Activated CD4-positive, CD25-positive, alpha-beta regulatory T cell treated with anti-CD3 and anti-CD28 coated beads, Interleukin-2, amount 50 U/mL, for 24 hours (primary cell): ENCODE results near the gene CDT1.
"Not testable (repeated sequence)": the region's sequence is repeated elsewhere in the genome, so short reads cannot be mapped to it uniquely, and the experiment has no call there.

ENCODE experiments used
- ATAC-seq, 2 donors: fragments of 150-1000 bp; cut with Tn5 transposase; one replicate each; pipeline ENCODE4 v1.10.0; 2021; ENCODE audit warnings: mild to moderate bottlenecking in 1 of 2, moderate library complexity in 1 of 2

CDT1 gene

DNA sequence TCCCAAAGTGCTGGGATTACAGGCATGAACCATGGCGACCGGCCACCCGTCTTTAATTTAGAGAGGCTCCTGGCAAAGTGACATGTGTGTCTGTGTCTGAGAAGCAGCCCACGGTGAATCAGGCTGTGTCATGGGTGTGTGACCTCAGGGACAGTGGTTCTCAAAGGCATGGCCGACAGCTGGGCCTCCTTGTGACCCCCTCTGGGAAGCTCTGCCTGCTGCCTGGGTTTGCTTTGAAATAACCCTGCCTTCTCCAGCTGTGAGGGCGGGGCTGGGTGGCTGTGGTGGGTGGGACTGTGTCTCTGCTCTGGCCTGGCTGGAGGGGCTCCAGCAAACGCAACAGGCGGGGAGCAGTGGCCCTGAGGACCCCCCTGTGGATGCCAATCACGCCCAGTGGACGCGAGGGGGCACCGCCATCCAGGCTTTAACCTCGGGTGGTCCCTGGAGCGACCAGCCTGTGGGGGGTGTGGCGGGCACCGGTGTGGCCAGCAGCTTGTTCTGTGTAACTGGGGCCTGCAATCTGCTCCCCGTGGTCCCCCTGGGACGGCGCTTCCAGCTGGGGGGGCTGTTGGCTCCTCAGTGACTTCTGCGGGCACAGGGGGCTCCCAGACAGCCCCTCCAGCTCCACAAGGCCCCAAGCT, 16.9 kb downstream of the CDT1 start:
- ATAC-seq = no peak

DNA sequence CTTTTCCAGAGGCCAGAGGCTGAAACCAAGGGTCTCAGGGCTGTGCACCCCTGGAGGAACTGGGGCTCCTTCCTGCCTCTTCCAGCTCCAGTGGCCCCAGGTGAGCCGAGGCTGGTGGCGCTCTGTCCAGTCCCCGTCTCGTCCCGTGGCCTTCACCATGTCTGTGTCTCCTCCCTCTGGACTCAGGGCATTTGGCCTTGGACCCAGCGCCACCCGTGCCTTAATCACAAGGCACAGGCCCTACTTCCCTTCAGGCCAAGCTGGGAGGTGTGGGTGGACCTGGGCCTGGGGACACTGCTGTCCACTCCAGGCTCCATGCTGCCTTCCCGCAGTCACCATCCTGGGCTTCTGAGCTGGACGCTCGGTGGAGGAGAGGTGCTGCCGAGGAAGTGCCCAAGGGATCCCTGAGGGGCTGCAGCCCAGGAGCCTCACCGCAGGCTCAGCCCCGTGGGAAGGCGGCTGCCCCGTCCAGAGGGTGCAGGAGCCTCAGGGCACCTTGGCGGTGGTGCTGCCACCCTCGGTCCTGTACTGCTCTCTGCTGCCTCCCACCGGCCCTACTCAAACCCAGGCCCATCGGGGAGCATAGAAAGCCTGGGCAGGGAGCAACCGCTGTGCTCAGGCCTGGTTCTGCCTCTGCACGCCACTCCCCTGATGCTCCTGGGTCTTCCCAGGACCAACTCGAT, 17.7 kb downstream of the CDT1 start:
- no peak for ATAC-seq

DNA sequence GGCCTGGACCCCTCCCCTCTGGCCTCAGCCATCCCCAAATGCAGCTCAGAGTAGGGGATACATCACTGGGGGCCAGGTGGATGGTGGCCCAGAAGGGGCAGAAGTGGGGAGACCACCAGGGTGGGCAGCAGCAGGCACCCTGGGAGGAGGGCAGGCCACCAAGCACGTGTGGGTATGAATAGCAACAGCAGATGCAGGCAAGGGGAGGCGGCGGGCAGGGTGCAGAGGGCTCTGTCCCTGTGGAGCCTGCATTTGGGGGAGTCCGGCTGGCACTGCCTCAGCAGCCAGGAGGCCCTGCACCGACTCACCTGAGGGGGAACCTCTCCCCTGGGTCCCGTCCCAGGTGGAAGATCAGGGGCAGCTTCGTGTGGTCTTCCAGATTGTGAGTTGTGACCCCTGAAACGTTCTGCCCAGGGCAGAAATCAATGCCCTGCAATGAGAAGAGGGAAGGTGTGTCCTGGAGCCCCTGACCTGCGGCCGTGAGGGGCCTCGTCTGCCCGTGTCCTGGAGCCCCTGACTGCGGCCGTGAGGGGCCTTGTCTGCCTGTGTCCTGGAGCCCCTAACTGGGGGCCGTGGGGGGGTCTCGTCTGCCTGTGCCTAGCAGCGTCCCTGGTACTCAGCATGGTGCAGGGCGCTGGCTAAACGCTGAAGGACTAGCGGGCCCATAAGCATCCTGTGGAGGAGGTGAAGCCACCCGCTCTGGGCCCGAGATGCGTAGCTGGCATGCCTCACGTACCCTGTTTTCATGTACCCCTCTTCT, 18.9 kb downstream of the CDT1 start:
- ATAC-seq = no peak

DNA sequence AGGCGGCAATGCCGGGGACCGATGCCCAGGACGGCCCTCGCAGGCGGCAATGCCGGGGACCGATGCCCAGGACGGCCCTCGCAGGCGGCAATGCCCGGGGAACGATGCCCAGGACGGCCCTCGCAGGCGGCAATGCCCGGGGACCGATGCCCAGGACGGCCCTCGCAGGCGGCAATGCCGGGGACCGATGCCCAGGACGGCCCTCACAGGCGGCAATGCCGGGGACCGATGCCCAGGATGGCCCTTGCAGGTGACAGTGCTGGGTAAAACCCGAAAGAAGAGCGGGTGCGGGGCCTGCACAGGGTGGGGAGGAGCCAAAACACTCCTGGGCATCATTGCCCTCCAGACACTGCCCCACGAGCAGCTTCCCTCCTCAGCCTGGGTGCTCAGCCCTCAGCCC, 20.1 kb downstream of the CDT1 start:
- not testable (repeated sequence) for ATAC-seq

DNA sequence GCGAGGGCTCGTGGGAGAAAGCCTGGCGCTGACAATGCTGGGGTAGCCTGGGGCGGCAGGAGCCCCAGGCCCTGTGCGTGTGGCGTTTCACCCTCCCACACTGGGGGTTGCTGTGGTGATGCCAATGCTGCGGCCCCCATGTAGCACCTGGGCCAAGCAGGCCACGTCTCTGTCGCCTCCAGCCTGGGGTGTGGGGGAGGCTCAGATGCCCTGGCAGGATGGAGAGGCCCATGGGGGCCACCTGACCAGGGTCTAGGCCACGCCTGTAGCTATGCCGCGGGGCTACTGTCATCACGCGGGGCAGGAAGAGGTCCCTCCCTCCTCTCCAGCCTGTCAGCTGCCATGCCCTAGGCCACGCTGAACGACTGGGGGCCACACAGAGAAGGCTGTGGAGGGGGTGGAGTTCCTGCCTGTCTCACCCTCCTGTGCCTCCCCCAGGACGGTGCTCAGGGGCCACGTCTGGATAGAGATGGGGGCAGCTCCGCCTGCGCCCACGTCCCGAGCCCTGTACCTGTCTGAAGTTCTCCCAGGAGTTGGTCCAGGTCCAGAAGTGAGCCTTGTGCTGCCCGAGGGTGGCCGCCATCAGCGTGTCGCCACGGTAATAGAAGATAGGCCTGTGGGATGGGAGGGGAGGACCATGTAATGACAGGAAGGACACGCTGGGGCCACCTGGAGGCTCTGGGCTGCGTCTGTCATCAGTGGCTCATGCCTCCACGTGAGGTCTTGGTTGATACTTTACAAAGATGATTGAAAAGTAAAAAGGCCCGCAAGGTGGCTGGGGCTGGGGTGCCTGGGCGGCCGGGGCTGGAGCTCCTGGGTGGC, 20.9 kb downstream of the CDT1 start:
- ATAC-seq = no peak

DNA sequence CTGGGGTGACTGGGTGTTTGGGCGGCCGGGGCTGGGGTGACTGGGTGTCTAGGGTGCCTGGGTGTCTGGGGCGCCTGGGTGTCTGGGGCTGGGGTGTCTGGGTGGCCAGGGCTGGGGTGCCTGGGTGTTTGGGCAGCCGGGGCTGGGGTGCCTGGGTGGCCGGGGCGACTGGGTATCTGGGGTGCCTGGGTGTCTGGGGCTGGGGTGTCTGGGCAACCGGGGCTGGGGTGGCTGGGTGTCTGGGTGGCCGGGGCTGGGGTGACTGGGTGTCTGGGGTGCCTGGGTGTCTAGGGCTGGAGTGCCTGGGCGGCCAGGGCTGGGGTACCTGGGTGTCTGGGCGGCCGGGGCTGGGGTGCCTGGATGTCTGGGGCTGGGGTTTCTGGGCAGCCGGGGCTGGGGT, 21.6 kb downstream of the CDT1 start:
- no peak for ATAC-seq

DNA sequence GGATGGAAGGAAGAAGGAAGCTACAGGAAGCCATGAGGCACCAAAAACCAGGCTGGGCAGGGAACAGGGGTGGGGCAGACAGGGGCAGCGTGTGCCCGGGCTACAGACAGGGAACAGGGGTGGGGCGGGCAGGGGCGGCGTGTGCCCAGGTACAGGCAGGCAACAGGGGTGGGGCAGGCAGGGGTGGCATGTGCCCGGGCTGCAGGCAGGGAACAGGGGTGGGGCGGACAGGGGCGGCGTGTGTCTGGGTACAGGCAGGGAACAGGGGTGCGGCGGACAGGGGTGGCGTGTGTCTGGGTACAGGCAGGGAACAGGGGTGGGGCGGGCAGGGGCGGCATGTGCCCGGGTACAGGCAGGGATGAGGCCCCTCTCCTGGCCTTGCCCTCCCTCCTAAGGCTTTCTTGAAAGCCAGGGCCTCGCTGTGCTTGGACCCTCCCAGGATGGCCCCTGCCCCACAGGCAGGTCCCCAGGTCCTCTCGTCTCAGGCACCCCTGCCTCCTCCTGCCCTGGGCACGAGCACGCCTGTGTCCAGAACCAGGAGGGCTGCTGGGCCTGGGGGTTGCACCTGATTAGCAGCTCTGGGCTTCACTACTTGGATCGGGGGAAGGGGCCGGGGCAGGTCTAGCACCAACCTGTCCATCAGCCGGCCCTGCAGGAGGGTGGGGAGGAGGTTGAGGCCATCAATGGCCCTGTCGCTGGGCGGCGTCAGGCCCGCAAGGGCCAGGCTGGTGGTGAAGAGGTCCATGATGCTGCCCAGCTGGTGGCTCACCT, 22.7 kb downstream of the CDT1 start:
- ATAC-seq = no peak

DNA sequence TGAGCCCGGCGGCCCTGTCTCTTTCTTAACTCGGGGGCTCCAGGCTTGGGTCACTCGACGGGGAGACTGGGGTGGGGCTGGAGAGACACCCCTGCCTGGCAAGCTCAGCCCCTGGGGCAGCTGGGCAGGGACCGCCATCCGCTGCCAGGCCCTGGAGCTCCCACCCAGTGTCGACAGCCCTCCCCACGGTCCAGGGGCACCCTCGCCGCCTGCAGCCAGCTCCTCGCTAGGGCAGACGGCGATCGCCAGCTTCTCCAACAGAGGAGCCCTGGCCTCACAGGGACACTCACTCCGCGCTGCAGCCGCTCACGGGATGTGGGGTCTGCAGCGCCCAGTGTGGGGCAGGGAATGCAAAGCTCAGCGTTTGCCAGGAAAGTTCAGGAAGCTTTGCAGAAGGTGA, 24.1 kb downstream of the CDT1 start:
- ATAC-seq = no peak

DNA sequence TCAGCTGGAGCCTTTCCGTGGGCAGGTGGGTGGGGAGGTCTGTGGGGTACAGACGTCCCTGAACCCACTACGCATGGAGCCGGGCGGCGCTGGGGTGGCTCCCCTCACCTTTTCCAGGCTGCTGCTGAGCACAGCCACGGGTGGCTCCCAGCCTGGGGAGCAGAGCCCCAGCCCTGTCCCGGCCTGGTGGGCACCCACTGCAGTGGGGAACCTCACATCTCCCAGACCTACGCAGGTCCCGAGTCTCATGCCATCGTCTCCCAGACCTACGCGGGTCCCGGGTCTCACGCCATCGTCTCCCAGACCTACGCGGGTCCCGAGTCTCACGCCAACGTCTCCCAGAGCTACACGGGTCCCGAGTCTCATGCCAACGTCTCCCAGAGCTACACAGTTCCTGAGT, 25.1 kb downstream of the CDT1 start:
- no peak for ATAC-seq

DNA sequence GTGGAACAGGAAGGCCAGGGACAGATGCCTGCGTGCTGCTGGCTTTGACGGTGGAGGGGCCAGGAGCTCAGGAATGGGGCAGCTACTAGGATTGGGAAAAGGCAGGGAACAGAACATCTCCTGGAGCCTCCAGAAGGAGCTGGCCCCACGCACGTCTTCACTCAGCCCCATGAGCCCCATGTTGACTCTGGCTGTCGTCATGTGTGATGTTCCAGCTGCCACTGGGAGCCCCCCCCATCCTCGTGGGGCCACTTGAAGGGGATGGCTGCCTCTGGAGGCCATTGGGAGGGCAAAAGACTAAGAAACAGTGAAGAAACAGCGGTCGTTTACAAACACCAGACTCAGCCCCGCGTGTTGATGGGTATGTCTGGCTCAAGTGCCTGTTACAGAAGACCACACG, 26.7 kb downstream of the CDT1 start:
- ATAC-seq = no peak

DNA sequence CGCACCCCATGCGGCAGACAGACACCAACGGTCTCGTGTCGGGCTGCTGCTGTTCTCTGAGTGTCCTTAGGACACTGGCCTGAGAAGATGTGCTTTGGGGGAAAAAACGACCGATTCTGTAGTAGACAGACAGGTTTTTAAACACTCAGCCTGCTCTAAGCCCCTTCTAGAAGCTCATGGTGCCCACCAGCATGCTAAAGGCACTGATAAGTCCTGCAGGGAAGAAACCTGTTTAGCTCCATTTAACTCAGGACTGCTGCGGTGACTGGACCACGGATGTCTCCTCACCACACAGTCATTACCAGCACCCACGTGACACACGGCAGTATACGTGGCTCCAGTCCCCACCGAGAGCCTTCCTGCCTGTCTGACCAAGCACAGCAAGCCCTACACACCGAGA, 27.2 kb downstream of the CDT1 start:
- ATAC-seq = no peak

DNA sequence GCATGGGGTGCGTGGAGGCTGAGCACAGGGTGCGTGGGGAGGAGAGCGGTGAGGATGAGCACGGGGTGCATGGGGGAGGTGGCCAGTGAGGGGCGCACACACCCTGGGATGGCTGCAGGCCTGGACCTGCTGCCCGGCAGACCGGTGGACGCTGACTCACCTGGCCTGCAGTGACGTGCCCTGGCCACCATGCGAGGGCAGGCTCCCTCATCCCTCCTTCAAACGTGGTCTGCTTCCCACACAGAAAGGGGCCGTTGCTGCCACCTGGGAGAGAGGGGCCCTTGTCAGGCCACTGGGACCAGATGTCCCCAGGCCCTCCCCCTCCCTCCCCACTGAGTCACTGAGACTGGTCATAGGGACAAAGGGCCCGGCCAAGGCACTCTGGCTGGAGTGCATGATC, 28.2 kb downstream of the CDT1 start:
- no peak for ATAC-seq

DNA sequence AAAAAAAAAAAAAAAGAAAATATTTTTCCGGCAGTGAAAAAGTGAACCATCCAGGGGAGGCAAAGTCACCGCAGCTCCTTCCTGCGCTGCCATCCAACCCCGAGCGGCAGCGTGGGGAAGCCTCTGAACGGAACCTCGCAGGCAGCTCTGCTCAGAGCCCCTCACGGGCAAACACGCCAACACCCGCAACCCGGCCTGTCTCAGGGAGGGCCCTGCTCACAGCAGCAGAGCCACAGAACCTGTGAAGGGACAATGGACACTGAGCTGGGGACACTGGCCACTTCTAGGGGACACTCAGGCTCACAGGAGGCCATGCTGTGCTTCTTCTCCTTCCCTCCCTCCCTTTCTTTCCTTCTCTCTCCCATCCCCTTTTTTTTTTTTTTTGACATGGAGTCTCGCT, 29.5 kb downstream of the CDT1 start:
- no peak for ATAC-seq

DNA sequence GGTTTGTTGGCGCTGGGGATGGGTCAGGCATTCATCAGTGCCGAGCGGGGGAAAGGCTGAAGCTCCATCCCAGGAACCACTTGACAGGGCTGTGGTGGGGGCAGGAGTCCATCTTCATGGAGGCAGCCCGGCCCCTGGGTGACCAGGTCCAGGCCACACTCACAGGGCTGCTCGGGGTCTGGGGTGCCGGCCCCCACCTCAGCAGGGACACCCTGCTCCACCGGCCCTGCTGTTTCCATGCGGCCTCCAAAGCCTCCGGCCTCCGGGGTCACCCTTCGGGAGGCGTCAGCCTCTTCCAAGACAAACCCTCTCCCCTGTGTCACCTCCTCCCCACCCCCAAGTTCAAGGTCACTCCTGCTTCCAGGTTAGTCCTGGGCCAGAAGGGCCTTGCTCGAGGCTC, 31.1 kb downstream of the CDT1 start:
- ATAC-seq = no peak

DNA sequence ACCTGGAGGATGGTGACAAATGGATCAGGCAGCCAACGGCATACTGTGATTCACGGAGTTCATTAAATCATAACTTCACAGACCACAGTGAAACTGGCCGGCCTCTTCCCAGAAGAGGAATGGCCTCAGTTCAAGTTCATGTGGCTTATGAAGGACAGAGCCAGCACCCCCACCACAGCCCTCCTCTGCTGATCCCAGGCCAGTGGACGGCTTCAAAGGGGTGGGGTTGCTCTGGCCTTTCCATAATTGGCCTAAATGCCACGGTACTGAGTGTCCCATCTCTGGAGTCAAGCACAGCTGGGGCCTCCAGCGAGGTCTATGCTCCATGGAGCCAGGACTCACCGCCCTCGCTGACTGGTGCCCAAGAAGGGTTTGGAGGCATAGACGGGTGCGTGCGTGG, 31.8 kb downstream of the CDT1 start:
- no peak for ATAC-seq

DNA sequence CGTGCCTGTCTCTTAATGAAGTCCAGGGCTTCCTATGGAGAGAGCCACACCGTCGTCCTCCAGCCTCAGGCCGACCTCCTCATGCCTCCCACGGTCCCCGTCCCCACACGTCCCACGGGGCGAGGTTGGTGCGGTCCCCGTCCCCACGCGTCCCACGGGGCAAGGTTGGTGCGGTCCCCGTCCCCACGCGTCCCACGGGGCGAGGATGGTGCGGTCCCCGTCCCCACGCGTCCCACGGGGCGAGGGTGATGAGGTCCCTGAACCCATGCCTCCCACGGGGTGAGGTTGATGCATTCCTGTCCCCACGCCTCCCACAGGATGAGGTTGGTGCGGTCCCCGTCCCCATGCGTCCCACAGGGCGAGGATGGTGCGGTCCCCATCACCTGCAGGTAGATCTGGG, 32.2 kb downstream of the CDT1 start:
- ATAC-seq = no peak

DNA sequence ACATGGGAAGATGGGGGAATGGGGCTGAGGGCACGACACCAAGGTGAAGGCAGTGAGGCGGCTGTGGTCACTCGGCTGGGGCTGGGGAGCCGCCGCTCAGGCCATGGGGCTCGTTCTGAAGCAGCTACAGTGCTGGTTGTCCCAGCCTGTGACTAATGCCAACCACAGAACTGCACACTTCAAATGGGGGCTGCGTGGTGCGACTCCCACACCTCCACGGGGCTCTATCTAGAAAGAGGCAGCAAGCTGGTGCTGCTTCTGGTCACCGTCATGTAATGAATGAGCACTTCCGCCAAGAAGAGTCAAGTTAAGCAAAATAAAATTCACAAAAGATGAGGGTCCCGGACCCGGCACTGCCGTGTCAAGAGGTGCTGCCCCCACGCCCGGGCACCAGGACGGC, 33.2 kb downstream of the CDT1 start:
- no peak for ATAC-seq

DNA sequence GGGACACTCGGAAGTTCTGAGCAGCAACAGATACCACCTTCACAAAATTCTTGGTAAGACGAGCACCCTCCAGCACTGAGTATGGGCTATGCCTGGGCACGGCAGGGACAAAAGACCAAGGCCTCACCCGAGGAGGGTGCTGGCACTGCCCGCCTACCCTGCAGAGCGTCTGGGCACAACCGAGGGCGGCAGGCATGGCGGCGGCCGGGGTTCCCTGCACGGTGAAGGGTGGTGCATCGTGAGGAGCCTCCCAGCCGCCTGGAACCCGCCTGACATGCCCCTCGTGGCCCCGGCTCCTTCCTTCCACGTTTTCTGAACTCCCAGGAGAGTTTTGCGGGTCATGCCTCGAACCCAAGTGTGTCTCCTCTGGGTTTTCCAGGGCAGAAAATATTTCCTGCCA, 34.2 kb downstream of the CDT1 start:
- ATAC-seq = no peak

DNA sequence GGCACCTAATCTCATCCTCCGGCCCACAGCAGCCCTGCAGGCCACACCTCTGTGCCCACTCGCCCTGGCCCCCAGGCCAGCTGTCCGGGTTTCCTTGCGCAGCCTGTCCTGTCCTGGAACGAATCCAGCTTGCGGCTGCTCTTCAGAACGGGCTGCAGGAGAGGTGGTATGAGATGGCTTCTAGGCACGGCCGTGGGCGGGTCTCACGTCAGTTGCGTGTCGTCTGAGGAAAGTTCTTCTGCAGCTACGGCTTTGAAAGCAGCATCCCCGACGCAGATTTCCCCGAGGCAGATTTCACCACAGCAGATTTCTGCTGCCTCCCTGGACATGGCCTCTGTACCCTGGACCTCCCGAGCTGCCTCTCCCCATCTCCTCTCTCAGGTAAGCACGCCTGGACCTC, 35.0 kb downstream of the CDT1 start:
- ATAC-seq = no peak

DNA sequence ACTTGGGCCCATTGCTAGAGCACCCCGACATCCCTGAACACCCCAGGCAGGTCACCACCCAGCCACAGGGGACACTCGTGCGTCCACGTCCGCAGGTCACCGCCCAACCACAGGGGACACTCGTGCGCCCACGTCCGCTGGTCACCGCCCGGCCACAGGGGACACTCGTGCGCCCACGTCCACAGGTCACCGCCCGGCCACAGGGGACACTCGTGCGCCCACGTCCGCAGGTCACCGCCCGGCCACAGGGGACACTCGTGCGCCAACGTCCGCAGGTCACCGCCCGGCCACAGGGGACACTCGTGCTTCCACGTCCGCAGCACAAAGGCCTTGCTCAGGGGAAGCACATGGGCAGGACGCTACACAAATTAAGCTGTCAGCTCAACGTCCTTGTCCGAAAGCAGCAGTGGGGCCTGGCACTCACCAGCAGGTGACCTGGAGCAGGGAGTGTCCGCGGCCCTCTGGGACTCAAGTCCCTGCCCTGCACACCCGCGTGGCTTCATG, 35.5 kb downstream of the CDT1 start:
- no peak for ATAC-seq

DNA sequence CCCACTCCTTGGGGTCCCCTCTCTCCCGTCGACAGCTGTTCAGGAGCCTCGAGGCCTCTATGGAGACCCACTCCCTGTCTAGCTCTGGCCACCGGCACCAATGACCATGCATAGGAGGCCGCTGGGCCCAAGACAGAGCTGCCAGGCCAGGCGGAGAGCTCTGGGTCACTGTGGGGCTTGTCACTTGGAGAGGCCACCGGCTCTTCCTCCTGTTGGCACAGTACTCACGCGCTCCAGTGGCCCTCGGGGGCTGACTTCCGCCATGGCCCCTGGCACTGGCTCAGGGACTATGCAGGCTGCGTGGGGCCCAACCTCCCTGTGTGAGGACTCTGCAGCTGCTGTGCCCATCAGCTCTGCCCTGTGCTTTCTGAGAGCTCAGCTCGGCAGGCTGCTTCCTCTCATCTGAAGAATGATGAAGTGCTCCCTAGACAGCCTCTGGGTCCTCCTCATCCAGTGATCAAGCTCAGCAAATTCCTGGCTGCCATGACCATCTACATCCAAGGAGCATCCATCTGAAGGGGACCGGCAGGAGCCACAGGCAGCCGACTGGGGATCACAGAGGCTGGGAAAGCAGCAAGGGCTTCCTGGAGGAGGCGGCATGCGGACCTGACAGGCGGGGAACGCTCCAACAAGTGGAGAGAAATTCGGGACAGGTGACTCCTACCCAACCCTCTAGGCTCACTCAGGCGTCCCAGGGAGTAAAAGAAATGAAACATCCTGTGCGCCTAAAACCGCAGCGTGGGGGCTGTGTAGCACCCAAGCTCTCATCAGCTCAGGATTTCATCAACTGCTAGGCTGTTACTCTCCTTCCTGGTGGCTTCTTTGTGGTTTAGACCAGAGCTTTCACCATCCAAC, 36.4 kb downstream of the CDT1 start:
- no peak for ATAC-seq
